Bronchial epithelial cell (primary cell): ENCODE results near the gene SDK2. TPM values are rescaled to one million over a fixed set of nuclear protein-coding genes. Genes with fewer than 3 reads are reported as not detected.
"Not testable (repeated sequence)": the region's sequence is repeated elsewhere in the genome, so short reads cannot be mapped to it uniquely, and the experiment has no call there.

Experiments
- DNase-seq: peaks from one replicate; pipeline ENCODE4 v3.0.0-alpha.2; 2010; ENCODE audit warnings: low read depth
- FAIRE-seq: peaks from 2 replicates; lab custom pipeline; 2011; peaks lifted over from hg19 to GRCh38; lab: Jason Lieb, UNC
- H3K27me3 ChIP-seq: 2 replicates; pipeline ENCODE4 v1.5.1; 2011; ENCODE audit warnings: low read length; ENCODE audit not compliant: control insufficient read depth, insufficient read depth
- H3K36me3 ChIP-seq: 2 replicates; pipeline ENCODE4 v1.5.1; 2011; ENCODE audit warnings: low read length; ENCODE audit not compliant: control insufficient read depth, insufficient read depth
- H3K4me3 ChIP-seq: 2 replicates; pipeline ENCODE4 v1.5.1; 2011; ENCODE audit warnings: mild to moderate bottlenecking, low read depth, low read length, control low read depth
- CTCF ChIP-seq: IDR thresholded peaks from 2 replicates; pipeline ENCODE4 v1.5.1; 2011; ENCODE audit warnings: mild to moderate bottlenecking, moderate library complexity, low read length, control low read depth, inconsistent platforms; ENCODE audit not compliant: insufficient read depth, severe bottlenecking
- total RNA-seq: library from RNA; depleted of rRNA; stranded (reverse); fragments of >200 nt; gene quantifications from 2 replicates; pipeline ENCODE4 v1.2.1, GENCODE V29; 2014

Gene SDK2
- total RNA-seq, 1 donor from 2014 or later: 2.1 TPM

GRCh38 chr17:73371285-73371684 lies 273.0 kb downstream of the SDK2 start:
- no peaks in the 10 kb centered on the region for H3K27me3 ChIP-seq
- H3K4me3 ChIP-seq: no peak overlapping the region
- no peak for FAIRE-seq
- H3K36me3 ChIP-seq: peaks cover 2% of the 10 kb centered on the region
- DNase-seq: peak; percentile 72
- no peak for TF ChIP-seq CTCF

GRCh38 chr17:73369817-73370490 lies 274.3 kb downstream of the SDK2 start:
- TF ChIP-seq CTCF: peak; percentile 80
- DNase-seq: peak; percentile 33
- not testable (repeated sequence) for FAIRE-seq

GRCh38 chr17:73369111-73369521 lies 275.1 kb downstream of the SDK2 start:
- Histone ChIP-seq H3K4me3 (no peak overlapping the region), H3K36me3 (peaks cover 2% of the 10 kb centered on the region), H3K27me3 (no peaks in the 10 kb centered on the region)
- TF ChIP-seq CTCF: no peak
- DNase-seq: no peak
- no peak for FAIRE-seq

More at GRCh38 chr17:73369817-73370490, 274.3 kb downstream of the SDK2 start:
- H3K4me3 ChIP-seq, H3K27me3 ChIP-seq, H3K36me3 ChIP-seq: not testable (repeated sequence)

GRCh38 chr17:73368085-73368631 lies 276.1 kb downstream of the SDK2 start:
- Histone ChIP-seq H3K27me3 (no peaks in the 10 kb centered on the region), H3K36me3 (peaks cover 4% of the 10 kb centered on the region), H3K4me3 (no peak overlapping the region)
- TF ChIP-seq CTCF: no peak
- FAIRE-seq: no peak
- DNase-seq: no peak

- H3K27me3 ChIP-seq: no peaks in the 10 kb centered on the region
- DNase-seq: no peak
- FAIRE-seq: no peak
- H3K36me3 ChIP-seq: peaks cover 4% of the 10 kb centered on the region
- H3K4me3 ChIP-seq: no peak overlapping the region
- TF ChIP-seq CTCF: no peak
Measured at GRCh38 chr17:73365906-73366623, 278.2 kb downstream of the SDK2 start.
